RWPE1 (cell line): Measurements from ENCODE around the gene IRX2.

Experiments used
- CTCF ChIA-PET: fragments of 350-600 bp; sonication (Branson Sonifier 250); formaldehyde crosslinking; extraction: SDS; loops from one replicate; lab custom pipeline; 2021; lab: Yijun Ruan, JAX
- POLR2A ChIA-PET: fragments of 400-600 bp; formaldehyde crosslinking; extraction: SDS; loops from one replicate; lab custom pipeline; 2020; ENCODE audit warnings: antibody characterized with exemption; ENCODE audit not compliant: low non-redundant PET; lab: Yijun Ruan, JAX
- DNase-seq: peaks from one replicate; pipeline ENCODE4 v3.0.0; 2012; ENCODE audit warnings: low spot score
- H3K27ac ChIP-seq: fragments of 450-650 bp; 2 replicates; pipeline ENCODE4 v1.5.1; 2017
- TF ChIP-seq, protein P1 (sequence below): fragments of 450-650 bp; conservative IDR thresholded peaks from 2 replicates; pipeline ENCODE4 v1.5.1; 2017; ENCODE audit warnings: low read depth, mild to moderate bottlenecking

The IRX2 gene

GRCh38 chr5:2709976-2710689, 41.3 kb downstream of the IRX2 start:
- no peak for DNase-seq
- ChIA-PET CTCF (no interaction called here), POLR2A (no interaction called here)
- H3K27ac ChIP-seq = no peak overlapping the region
- TF ChIP-seq, protein P1, sequence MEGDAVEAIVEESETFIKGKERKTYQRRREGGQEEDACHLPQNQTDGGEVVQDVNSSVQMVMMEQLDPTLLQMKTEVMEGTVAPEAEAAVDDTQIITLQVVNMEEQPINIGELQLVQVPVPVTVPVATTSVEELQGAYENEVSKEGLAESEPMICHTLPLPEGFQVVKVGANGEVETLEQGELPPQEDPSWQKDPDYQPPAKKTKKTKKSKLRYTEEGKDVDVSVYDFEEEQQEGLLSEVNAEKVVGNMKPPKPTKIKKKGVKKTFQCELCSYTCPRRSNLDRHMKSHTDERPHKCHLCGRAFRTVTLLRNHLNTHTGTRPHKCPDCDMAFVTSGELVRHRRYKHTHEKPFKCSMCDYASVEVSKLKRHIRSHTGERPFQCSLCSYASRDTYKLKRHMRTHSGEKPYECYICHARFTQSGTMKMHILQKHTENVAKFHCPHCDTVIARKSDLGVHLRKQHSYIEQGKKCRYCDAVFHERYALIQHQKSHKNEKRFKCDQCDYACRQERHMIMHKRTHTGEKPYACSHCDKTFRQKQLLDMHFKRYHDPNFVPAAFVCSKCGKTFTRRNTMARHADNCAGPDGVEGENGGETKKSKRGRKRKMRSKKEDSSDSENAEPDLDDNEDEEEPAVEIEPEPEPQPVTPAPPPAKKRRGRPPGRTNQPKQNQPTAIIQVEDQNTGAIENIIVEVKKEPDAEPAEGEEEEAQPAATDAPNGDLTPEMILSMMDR = no peak

DNA sequence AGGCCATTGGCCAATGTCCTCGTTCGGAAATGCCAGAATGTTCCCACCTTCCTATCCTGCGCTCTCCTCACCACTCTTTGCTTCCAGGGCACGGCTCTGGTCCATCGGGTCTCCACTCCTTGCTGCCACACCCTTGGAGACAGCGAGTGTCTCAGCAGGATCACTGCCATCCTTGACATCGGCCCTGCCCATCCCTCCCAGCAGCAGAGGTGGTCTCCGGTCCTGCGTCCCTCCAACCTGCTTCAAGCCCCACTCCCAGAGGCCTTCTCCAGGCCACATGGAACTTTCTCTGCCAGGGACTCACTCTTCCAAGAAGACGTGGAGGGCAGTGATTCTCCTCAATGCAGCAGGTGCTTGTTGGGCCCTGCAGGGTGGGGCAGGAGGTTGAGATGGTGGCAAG, 42.7 kb downstream of the IRX2 start:
- POLR2A ChIA-PET = no interaction called here
- DNase-seq = no peak
- CTCF ChIA-PET = no interaction called here
- no peak overlapping the region for H3K27ac ChIP-seq
- TF ChIP-seq, protein P1 = no peak

DNA sequence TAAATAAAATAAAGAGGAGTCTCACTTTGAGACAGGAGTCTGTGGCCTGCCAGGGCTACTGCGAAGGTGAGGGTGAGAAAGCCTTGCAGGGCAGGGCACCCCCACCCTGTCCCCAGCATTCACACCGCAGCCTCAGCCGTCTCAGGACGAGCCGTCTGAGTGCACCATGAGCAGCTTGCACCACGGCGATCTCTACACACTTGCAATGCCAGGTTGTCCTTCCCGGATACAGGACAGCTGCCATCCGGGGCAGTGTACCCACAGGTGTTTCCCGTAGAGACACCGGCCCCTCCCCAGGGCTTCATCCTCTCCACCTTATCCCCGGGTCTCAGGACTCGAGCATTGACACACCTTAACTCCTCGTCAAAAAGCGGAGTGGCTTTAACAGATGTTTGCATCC, 43.3 kb downstream of the IRX2 start:
- ChIA-PET POLR2A (no interaction called here), CTCF (no interaction called here)
- no peak for DNase-seq
- TF ChIP-seq, protein P1 = no peak
- H3K27ac ChIP-seq = no peak overlapping the region

GRCh38 chr5:2705861-2706260, 45.6 kb downstream of the IRX2 start:
- no peak for DNase-seq
- ChIA-PET CTCF (no interaction called here), POLR2A (no interaction called here)
- TF ChIP-seq, protein P1 = no peak
- H3K27ac ChIP-seq = no peak overlapping the region

- H3K27ac ChIP-seq = no peak overlapping the region
- DNase-seq = no peak
- CTCF ChIA-PET = no interaction called here
- POLR2A ChIA-PET = no interaction called here
- TF ChIP-seq, protein P1 = no peak
Measured at GRCh38 chr5:2704806-2705645, 46.5 kb downstream of the IRX2 start.

DNA sequence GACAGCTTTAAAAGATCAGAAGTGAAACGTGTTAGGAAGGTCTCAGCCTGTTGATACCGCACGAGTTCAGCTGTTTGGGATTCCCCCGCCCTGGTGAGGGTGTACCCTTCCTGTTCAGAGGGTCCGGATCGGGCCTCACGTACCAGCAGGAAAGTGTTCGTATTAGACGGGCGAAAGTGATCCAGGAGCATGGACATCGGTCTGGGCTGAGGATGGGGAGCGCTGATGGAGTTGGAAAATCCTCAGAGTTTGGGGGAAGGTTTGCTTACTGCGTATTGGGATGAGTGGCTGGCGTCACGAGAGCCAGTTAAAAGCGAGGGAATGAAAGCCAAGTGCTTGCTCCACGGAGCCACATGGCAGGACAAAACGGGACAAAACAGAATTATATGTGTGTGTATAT, 47.4 kb downstream of the IRX2 start:
- H3K27ac ChIP-seq = no peak overlapping the region

More for the DNA sequence above, 47.4 kb downstream of the IRX2 start:
- TF ChIP-seq, protein P1 = no peak
- ChIA-PET POLR2A (no interaction called here), CTCF (no interaction called here)
- DNase-seq = no peak
